ENCODE measurements around the gene PRIMA1. TPM values are rescaled to one million over a fixed set of nuclear protein-coding genes. Genes with fewer than 3 reads are reported as not detected.
A peak's percentile ranks its signal among the peaks of the same experiment; 100 is the strongest.

Gene PRIMA1, protein sequence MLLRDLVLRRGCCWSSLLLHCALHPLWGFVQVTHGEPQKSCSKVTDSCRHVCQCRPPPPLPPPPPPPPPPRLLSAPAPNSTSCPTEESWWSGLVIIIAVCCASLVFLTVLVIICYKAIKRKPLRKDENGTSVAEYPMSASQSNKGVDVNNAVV
- total RNA-seq, result not detected

- Mint-ChIP-seq H3K27me3 (ENCODE audit: low read depth) (peaks cover 58% of the 10 kb centered on the region), H3K36me3 (ENCODE audit: insufficient read depth in 2 of 2) (no peaks in the 10 kb centered on the region), H3K4me3 (peak within 1 kb of the TSS; percentile 46 to 54), H3K27ac (no peak within 1 kb of the TSS), H3K4me1 (ENCODE audit: low read depth) (no peaks in the 10 kb centered on the region), H3K9me3 (no peaks in the 10 kb centered on the region)
- ATAC-seq (replicated peaks in 1 of 2), result no peak
- DNase-seq, result no peak
Measured at GRCh38 chr14:93788293-93788542, at the start of gene PRIMA1. TSS of gene PRIMA1 (minus strand) at chr14:93788485. CDS start at chr14:93787718, 767 bp downstream.

- H3K4me3 Mint-ChIP-seq, result no peak overlapping the region
- no peak overlapping the region for H3K27ac Mint-ChIP-seq
- H3K9me3 Mint-ChIP-seq, result peaks cover 3 to 4% of the 10 kb centered on the region in 2 donors
- peaks cover 23% of the 10 kb centered on the region for H3K27me3 Mint-ChIP-seq (ENCODE audit: low read depth)
- H3K4me1 Mint-ChIP-seq (ENCODE audit: low read depth), result peaks cover 7% of the 10 kb centered on the region
- DNase-seq (no peak), ATAC-seq (replicated peaks in 1 of 2) (no peak)
- H3K36me3 Mint-ChIP-seq (ENCODE audit: insufficient read depth in 2 of 2), result no peaks in the 10 kb centered on the region
Measured at GRCh38 chr14:93834699-93835371, 46.5 kb upstream of the PRIMA1 start.

GRCh38 chr14:93832665-93833064 lies 44.4 kb upstream of the PRIMA1 start:
- Mint-ChIP-seq H3K4me1 (ENCODE audit: low read depth) (no peaks in the 10 kb centered on the region), H3K36me3 (ENCODE audit: insufficient read depth in 2 of 2) (no peaks in the 10 kb centered on the region)
- DNase-seq, result no peak

GRCh38 chr14:93832081-93832480 lies 43.8 kb upstream of the PRIMA1 start:
- H3K9me3 Mint-ChIP-seq, result peaks cover 3 to 4% of the 10 kb centered on the region in 2 donors
- no peak overlapping the region for H3K27ac Mint-ChIP-seq
- H3K4me3 Mint-ChIP-seq, result no peak overlapping the region
- H3K36me3 Mint-ChIP-seq (ENCODE audit: insufficient read depth in 2 of 2), result no peaks in the 10 kb centered on the region
- no peak for ATAC-seq (replicated peaks in 1 of 2)
- H3K4me1 Mint-ChIP-seq (ENCODE audit: low read depth), result no peaks in the 10 kb centered on the region
- DNase-seq, result no peak
- peaks cover 24% of the 10 kb centered on the region for H3K27me3 Mint-ChIP-seq (ENCODE audit: low read depth)

More at GRCh38 chr14:93832665-93833064, 44.4 kb upstream of the PRIMA1 start:
- H3K27ac Mint-ChIP-seq, result no peak overlapping the region
- no peak for ATAC-seq (replicated peaks in 1 of 2)
- no peak overlapping the region for H3K4me3 Mint-ChIP-seq
- peaks cover 3 to 4% of the 10 kb centered on the region in 2 donors for H3K9me3 Mint-ChIP-seq
- H3K27me3 Mint-ChIP-seq (ENCODE audit: low read depth), result peaks cover 23% of the 10 kb centered on the region

- peak in 1 of 2 donors; percentile 39 for ATAC-seq (replicated peaks in 1 of 2)
- Mint-ChIP-seq H3K36me3 (ENCODE audit: insufficient read depth in 2 of 2) (no peaks in the 10 kb centered on the region), H3K27me3 (ENCODE audit: low read depth) (peaks cover 29% of the 10 kb centered on the region), H3K9me3 (peaks cover 0 to under 1% of the 10 kb centered on the region in 2 donors), H3K4me1 (ENCODE audit: low read depth) (no peaks in the 10 kb centered on the region), H3K27ac (no peak overlapping the region), H3K4me3 (no peak overlapping the region)
- DNase-seq, result no peak
Measured at GRCh38 chr14:93830753-93831461, 42.6 kb upstream of the PRIMA1 start.

- Mint-ChIP-seq H3K4me3 (no peak overlapping the region), H3K36me3 (ENCODE audit: insufficient read depth in 2 of 2) (no peaks in the 10 kb centered on the region), H3K27ac (no peak overlapping the region), H3K4me1 (ENCODE audit: low read depth) (no peaks in the 10 kb centered on the region), H3K9me3 (no peaks in the 10 kb centered on the region), H3K27me3 (ENCODE audit: low read depth) (peaks cover 30% of the 10 kb centered on the region)
- DNase-seq, result no peak
- no peak for ATAC-seq (replicated peaks in 1 of 2)
Measured at GRCh38 chr14:93829839-93830481, 41.7 kb upstream of the PRIMA1 start.

DNA sequence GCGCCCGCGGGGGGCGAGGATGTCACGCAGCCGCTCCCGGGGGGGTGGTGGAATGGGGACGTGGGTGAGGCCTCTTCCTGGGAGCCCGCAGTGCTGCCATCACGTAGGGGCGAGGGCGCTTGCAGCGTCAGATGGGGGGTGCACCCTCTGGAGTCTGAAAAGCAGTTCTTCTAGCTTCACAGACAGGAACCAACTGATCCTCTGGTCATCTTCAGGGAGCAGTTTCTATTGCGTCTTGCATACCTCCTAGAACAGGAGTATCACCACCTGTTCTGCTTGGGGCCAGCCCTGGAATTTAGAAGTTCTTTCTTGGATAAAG lies 36.9 kb upstream of the PRIMA1 start:
- H3K9me3 Mint-ChIP-seq, result no peaks in the 10 kb centered on the region
- no peak for DNase-seq

DNA sequence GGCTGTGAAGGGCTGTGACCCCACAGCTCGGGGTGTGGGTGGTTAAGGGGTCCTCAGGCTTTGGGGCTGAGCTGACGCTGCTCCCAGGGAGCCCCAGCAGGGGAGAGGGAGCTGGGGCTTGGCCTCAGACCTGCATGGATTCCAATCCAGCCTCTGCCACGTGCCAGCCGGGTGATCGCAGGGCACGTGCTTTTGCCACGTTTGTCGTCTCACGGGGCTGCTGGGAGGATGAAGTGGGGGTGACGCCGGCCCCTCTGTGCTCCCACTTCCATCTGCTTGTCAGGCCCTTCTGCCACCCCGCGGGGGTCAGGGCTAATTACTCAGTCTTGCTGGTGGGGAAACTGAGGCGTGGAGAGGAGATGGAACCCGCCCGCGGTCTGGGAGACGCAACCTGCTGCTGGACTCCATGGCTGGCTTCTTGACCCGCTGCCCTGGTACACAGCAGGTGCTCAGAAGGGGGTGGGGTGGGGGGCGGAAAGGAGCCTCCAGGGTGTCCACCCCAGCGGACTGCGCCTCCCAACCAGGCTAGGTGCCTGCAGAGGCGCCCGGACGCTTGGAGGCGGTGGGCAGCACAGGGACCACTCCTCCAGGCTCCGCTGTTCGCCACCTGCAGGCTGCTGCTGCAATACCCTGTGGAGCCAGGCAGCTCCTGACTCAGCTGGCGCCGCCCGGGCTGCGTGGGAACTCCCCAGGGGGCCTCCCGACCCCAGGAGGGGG lies 36.4 kb upstream of the PRIMA1 start:
- Mint-ChIP-seq H3K27ac (no peak overlapping the region), H3K36me3 (ENCODE audit: insufficient read depth in 2 of 2) (no peaks in the 10 kb centered on the region), H3K9me3 (no peaks in the 10 kb centered on the region), H3K4me1 (ENCODE audit: low read depth) (no peaks in the 10 kb centered on the region), H3K27me3 (ENCODE audit: low read depth) (peaks cover 32% of the 10 kb centered on the region), H3K4me3 (no peak overlapping the region)
- DNase-seq (no peak), ATAC-seq (replicated peaks in 1 of 2) (no peak)

More for the DNA sequence above, 36.9 kb upstream of the PRIMA1 start:
- peaks cover 37% of the 10 kb centered on the region for H3K27me3 Mint-ChIP-seq (ENCODE audit: low read depth)
- H3K4me1 Mint-ChIP-seq (ENCODE audit: low read depth), result no peaks in the 10 kb centered on the region
- no peak for ATAC-seq (replicated peaks in 1 of 2)
- no peak overlapping the region for H3K27ac Mint-ChIP-seq
- no peaks in the 10 kb centered on the region for H3K36me3 Mint-ChIP-seq (ENCODE audit: insufficient read depth in 2 of 2)
- H3K4me3 Mint-ChIP-seq, result no peak overlapping the region

DNA sequence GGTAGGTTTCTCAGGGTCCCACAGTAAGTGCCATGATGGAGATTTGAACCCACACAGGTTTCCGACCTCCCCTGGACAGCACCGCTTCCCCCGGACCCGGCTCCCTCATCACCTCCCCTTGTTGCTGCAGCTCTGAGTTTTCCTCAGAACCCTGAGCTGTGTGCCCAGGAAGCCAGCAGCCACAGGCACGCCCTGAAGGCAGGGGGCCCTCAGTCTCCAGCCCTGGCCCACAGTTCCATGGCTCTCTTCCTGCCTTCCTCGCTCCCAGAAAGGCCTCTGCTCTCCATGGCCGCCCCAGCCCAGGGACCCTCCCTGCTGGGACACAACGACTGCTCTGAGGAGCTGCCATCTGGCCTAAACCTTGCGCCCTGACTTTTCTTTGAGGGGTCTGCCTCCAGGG lies 35.8 kb upstream of the PRIMA1 start:
- Mint-ChIP-seq H3K4me1 (ENCODE audit: low read depth) (no peaks in the 10 kb centered on the region), H3K4me3 (no peak overlapping the region), H3K27me3 (ENCODE audit: low read depth) (peaks cover 29% of the 10 kb centered on the region), H3K9me3 (no peaks in the 10 kb centered on the region), H3K27ac (no peak overlapping the region), H3K36me3 (ENCODE audit: insufficient read depth in 2 of 2) (no peaks in the 10 kb centered on the region)
- DNase-seq, result no peak
- no peak for ATAC-seq (replicated peaks in 1 of 2)

GRCh38 chr14:93821051-93821450 lies 32.8 kb upstream of the PRIMA1 start:
- ATAC-seq (replicated peaks in 1 of 2), result no peak
- Mint-ChIP-seq H3K36me3 (ENCODE audit: insufficient read depth in 2 of 2) (no peaks in the 10 kb centered on the region), H3K27me3 (ENCODE audit: low read depth) (peaks cover 25% of the 10 kb centered on the region), H3K27ac (no peak overlapping the region), H3K4me1 (ENCODE audit: low read depth) (no peaks in the 10 kb centered on the region), H3K9me3 (no peaks in the 10 kb centered on the region), H3K4me3 (no peak overlapping the region)
- no peak for DNase-seq

DNA sequence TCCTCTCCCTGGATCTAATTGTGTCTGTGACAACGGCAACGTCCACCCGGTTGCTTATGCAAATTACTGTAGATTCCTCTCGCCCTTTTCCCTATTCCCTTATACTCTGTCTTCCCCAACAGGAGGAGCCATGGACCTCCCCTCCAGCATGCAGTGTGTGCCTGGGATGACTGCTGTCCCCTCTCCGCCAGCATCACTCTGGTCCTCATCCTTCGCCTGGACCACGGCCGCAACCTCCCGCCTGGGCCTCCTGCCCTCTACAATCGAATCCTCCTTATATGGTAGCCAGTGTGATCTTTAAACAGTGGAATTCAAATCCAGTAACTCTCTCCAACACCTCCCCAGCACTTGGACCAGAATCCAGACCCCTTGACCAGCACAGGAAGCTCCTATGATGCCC lies 30.6 kb upstream of the PRIMA1 start:
- Mint-ChIP-seq H3K27me3 (ENCODE audit: low read depth) (peaks cover 22% of the 10 kb centered on the region), H3K9me3 (peaks cover 5% of the 10 kb centered on the region in 2 donors), H3K36me3 (ENCODE audit: insufficient read depth in 2 of 2) (peaks cover 0 to 9% of the 10 kb centered on the region in 2 donors), H3K4me1 (ENCODE audit: low read depth) (no peaks in the 10 kb centered on the region), H3K4me3 (no peak overlapping the region), H3K27ac (no peak overlapping the region)
- DNase-seq (no peak), ATAC-seq (replicated peaks in 1 of 2) (no peak)

DNA sequence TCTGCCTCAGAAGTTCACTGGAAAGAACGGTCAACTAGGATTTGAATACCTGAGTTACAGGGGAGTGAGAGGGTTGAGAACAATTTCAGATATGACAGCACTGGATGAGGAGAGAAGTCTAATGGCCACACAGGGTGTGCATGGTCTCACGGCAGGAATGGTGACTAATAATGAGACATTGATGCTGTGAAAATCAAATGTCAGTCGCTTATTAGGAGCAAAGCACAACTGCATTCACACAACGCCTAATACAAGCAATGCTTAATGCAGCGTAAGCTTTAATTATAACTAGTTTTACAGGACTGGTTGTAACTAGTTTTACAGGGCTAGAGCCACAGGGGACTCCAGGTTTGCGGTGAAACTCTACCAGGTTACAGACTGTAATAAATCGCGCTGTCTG lies 23.4 kb upstream of the PRIMA1 start:
- Mint-ChIP-seq H3K4me3 (no peak overlapping the region), H3K4me1 (ENCODE audit: low read depth) (peaks cover 15% of the 10 kb centered on the region), H3K27ac (no peak overlapping the region), H3K36me3 (ENCODE audit: insufficient read depth in 2 of 2) (peaks cover 2 to 11% of the 10 kb centered on the region in 2 donors), H3K9me3 (peaks cover 9% of the 10 kb centered on the region in 2 donors), H3K27me3 (ENCODE audit: low read depth) (peaks cover 8% of the 10 kb centered on the region)
- DNase-seq (no peak), ATAC-seq (replicated peaks in 1 of 2) (peak in 1 of 2 donors; percentile 44)

- Mint-ChIP-seq H3K4me3 (no peak overlapping the region), H3K27me3 (ENCODE audit: low read depth) (peaks cover 8% of the 10 kb centered on the region)
Measured at GRCh38 chr14:93811020-93811419, 22.7 kb upstream of the PRIMA1 start.

More at GRCh38 chr14:93811020-93811419, 22.7 kb upstream of the PRIMA1 start:
- Mint-ChIP-seq H3K4me1 (ENCODE audit: low read depth) (peaks cover 15% of the 10 kb centered on the region), H3K9me3 (peaks cover 9% of the 10 kb centered on the region in 2 donors), H3K27ac (no peak overlapping the region), H3K36me3 (ENCODE audit: insufficient read depth in 2 of 2) (peaks cover 2 to 11% of the 10 kb centered on the region in 2 donors)
- DNase-seq (no peak), ATAC-seq (replicated peaks in 1 of 2) (no peak)

All from activated T-cell treated with anti-CD3 and anti-CD28 coated beads, Interleukin-2, amount 50 U/mL, for 72 hours (primary cell).